Endothelial cell of umbilical vein (primary cell): ENCODE data around the gene PAX3. TPM values are rescaled to one million over a fixed set of nuclear protein-coding genes. Genes with fewer than 3 reads are reported as not detected.

Source experiments
- BruUV-seq: library from RNA; stranded (reverse); fragments of 400-500 nt; replicated peaks from 2 replicates; lab custom pipeline; 2021; lab: Mats Ljungman, UMichigan
- CTCF ChIA-PET: fragments of 300-600, 350-600 bp; sonication (Branson Sonifier 250); formaldehyde crosslinking; loops from one replicate; lab custom pipeline; 2021; ENCODE audit warnings: antibody characterized with exemption, inconsistent platforms; lab: Charles Lee
- POLR2A ChIA-PET: fragments of 300-600, 350-600 bp; sonication (Branson Sonifier 250); formaldehyde crosslinking; loops from one replicate; lab custom pipeline; 2021; ENCODE audit warnings: antibody characterized with exemption, inconsistent platforms; lab: Charles Lee
- DNase-seq: peaks from one replicate; pipeline ENCODE4 v3.0.0-alpha.2; 2011; ENCODE audit warnings: low read depth, low spot score
- FAIRE-seq: peaks from 2 replicates; lab custom pipeline; 2011; peaks lifted over from hg19 to GRCh38; lab: Jason Lieb, UNC
- H2AFZ ChIP-seq: 2 replicates; pipeline ENCODE4 v1.6.0; 2012; ENCODE audit warnings: low read depth, low read length, control low read depth, inconsistent platforms
- H3K27ac ChIP-seq: 2 replicates; pipeline ENCODE4 v1.5.1; 2011; ENCODE audit warnings: low read depth, mild to moderate bottlenecking, control low read depth, low read length, moderate library complexity; ENCODE audit not compliant: insufficient read depth
- H3K27me3 ChIP-seq, 2 experiments: 2 replicates each; pipeline versions ENCODE4 v1.6.0 to v1.6.1; 2011; ENCODE audit warnings: low read length in 2 of 2, mixed read lengths in 1 of 2; ENCODE audit not compliant: control insufficient read depth in 2 of 2, insufficient read depth in 2 of 2
- H3K36me3 ChIP-seq, 2 experiments: 2 replicates in 1 of 2; 3 replicates in 1 of 2; pipeline ENCODE4 v1.5.1; 2011; ENCODE audit warnings: low read length in 2 of 2, mild to moderate bottlenecking in 1 of 2, moderate library complexity in 1 of 2; ENCODE audit not compliant: control insufficient read depth in 2 of 2, insufficient read depth in 2 of 2; ENCODE audit errors: extremely low read depth in 1 of 2
- H3K4me1 ChIP-seq: 3 replicates; pipeline ENCODE4 v1.5.1; 2011; ENCODE audit warnings: mild to moderate bottlenecking, low read length; ENCODE audit not compliant: control insufficient read depth, insufficient read depth; ENCODE audit errors: extremely low read depth
- H3K4me2 ChIP-seq: 2 replicates; pipeline ENCODE4 v1.6.1; 2011; ENCODE audit warnings: low read length, control low read depth, mixed read lengths; ENCODE audit not compliant: insufficient read depth
- H3K4me3 ChIP-seq, 3 experiments: fragments of 200-600 bp in 1 of 3; sonication (generic), shearing (Covaris generic) in 1 of 3; replicated peaks in 1 of 3; 2 replicates each; pipeline ENCODE4 v1.5.1; 2011 to 2016; ENCODE audit warnings: control low read depth in 3 of 3, low read length in 3 of 3, mild to moderate bottlenecking in 2 of 3, inconsistent platforms in 1 of 3, low read depth in 1 of 3, moderate library complexity in 1 of 3; ENCODE audit not compliant: insufficient read depth in 1 of 3
- H3K79me2 ChIP-seq: 2 replicates; pipeline ENCODE4 v1.6.0; 2012; ENCODE audit warnings: low read length, inconsistent platforms; ENCODE audit not compliant: control insufficient read depth, insufficient read depth
- H3K9ac ChIP-seq: replicated peaks from 2 replicates; pipeline ENCODE3; 2011; ENCODE audit warnings: low read length, control low read depth; ENCODE audit not compliant: insufficient read depth; ENCODE audit errors: extremely low read depth
- H3K9me1 ChIP-seq: replicated peaks from 3 replicates; pipeline ENCODE4 v1.6.0; 2011; ENCODE audit warnings: mild to moderate bottlenecking, low read length; ENCODE audit not compliant: control insufficient read depth, insufficient read depth; ENCODE audit errors: extremely low read depth
- H3K9me3 ChIP-seq: replicated peaks from 2 replicates; pipeline ENCODE4 v1.5.1; 2012; ENCODE audit warnings: low read length, inconsistent platforms; ENCODE audit not compliant: control insufficient read depth, insufficient read depth
- H4K20me1 ChIP-seq: replicated peaks from 2 replicates; pipeline ENCODE3; 2011; ENCODE audit warnings: mild to moderate bottlenecking, low read length; ENCODE audit not compliant: control insufficient read depth, insufficient read depth; ENCODE audit errors: extremely low read depth
- CTCF ChIP-seq, 2 donors: IDR thresholded peaks; 1 replicate in 1 of 2; 2 replicates in 1 of 2; pipeline ENCODE4 v1.5.1; 2011; ENCODE audit warnings: low read length in 2 of 2, mild to moderate bottlenecking in 2 of 2, moderate library complexity in 2 of 2, control low read depth in 1 of 2, inconsistent platforms in 1 of 2, low read depth in 1 of 2; ENCODE audit not compliant: insufficient read depth in 1 of 2; ENCODE audit errors: extremely low read depth in 1 of 2
- EZH2 ChIP-seq: IDR thresholded peaks from 2 replicates; pipeline ENCODE4 v1.6.1; 2012; ENCODE audit warnings: borderline replicate concordance, low read depth, mild to moderate bottlenecking, moderate library complexity, low read length, inconsistent platforms; ENCODE audit not compliant: severe bottlenecking
- FOS ChIP-seq: IDR thresholded peaks from 2 replicates; pipeline ENCODE4 v1.6.1; 2011; ENCODE audit warnings: mild to moderate bottlenecking, low read length, moderate library complexity, borderline replicate concordance; ENCODE audit not compliant: insufficient read depth
- GATA2 ChIP-seq: IDR thresholded peaks from 2 replicates; pipeline ENCODE4 v1.7.0; 2011; ENCODE audit warnings: low read depth, mild to moderate bottlenecking, moderate library complexity, mixed read lengths, low read length; ENCODE audit not compliant: insufficient read length, insufficient read depth
- JUN ChIP-seq: IDR thresholded peaks from 2 replicates; pipeline ENCODE4 v1.6.1; 2011; ENCODE audit warnings: borderline replicate concordance, low read depth; ENCODE audit not compliant: insufficient read length, insufficient read depth
- MAX ChIP-seq: IDR thresholded peaks from 2 replicates; pipeline ENCODE4 v1.6.1; 2011; ENCODE audit not compliant: insufficient read depth, insufficient read length
- MYC ChIP-seq: IDR thresholded peaks from one replicate; pipeline ENCODE4 v1.6.1; 2011; ENCODE audit warnings: mild to moderate bottlenecking, low read depth, low read length
- POLR2A ChIP-seq: IDR thresholded peaks from 2 replicates; pipeline ENCODE4 v1.6.1; 2012; ENCODE audit warnings: low read depth, mild to moderate bottlenecking, control low read depth, low read length
- POLR2AphosphoS5 ChIP-seq: IDR thresholded peaks from 2 replicates; pipeline ENCODE4 v1.6.1; 2012; ENCODE audit warnings: low read depth, mild to moderate bottlenecking, control low read depth, low read length, moderate library complexity; ENCODE audit not compliant: insufficient read depth
- dilution Hi-C: fragments of 300-500 bp; cut with MboI; formaldehyde crosslinking; loops from one replicate; pipeline ENCODE4 v1.15.0; 2019; ENCODE audit warnings: low sequenced_read_pairs; ENCODE audit not compliant: extremely low pct_ligation_motif_present
- intact Hi-C: fragments of 100-400 bp; cut with micrococcal nuclease; formaldehyde crosslinking; loops from one replicate; pipeline ENCODE4 v1.10.0; 2022
- polyA plus RNA-seq, 4 experiments: library from polyadenylated mRNA; depleted of rRNA in 3 of 4; stranded (reverse) in 3 of 4; unstranded in 1 of 4; fragments of >200 nt; gene quantifications; 2 replicates each; pipeline versions ENCODE4 v1.2.1 to v1.2.3, GENCODE V29; 2011 to 2012; ENCODE audit warnings: missing spikeins in 1 of 4
- total RNA-seq: library from RNA; stranded (reverse); gene quantifications from 2 replicates; pipeline ENCODE4 v1.2.3, GENCODE V29; 2021

Gene PAX3
- total and polyA plus RNA-seq, 2 donors (not counting 3 experiments of a cell fraction or from before 2014, with no cell fraction given), result not detected

GRCh38 chr2:222255090-222255489 is 43.7 kb downstream of the PAX3 start:
- CTCF ChIA-PET, result no interaction called here
- H3K4me1 ChIP-seq, result no peaks in the 10 kb centered on the region
- no peaks in the 10 kb centered on the region for H4K20me1 ChIP-seq
- no peak overlapping the region for H3K27ac ChIP-seq
- no peaks in the 10 kb centered on the region for H3K9me1 ChIP-seq
- no peak for DNase-seq
- dilution Hi-C loops (no loop called here), intact Hi-C loops (no loop called here)
- H2AFZ ChIP-seq, result no peak overlapping the region
- no peaks in the 10 kb centered on the region for H3K27me3 ChIP-seq
- no peaks in the 10 kb centered on the region for H3K36me3 ChIP-seq
- H3K4me3 ChIP-seq, result no peak overlapping the region
- FAIRE-seq, result no peak
- POLR2A ChIA-PET, result no interaction called here
- BruUV-seq, result no TSS peak
- no peaks in the 10 kb centered on the region for H3K9me3 ChIP-seq
- no peak for TF ChIP-seq MYC
- TF ChIP-seq POLR2AphosphoS5, result no peak
- no peak for TF ChIP-seq FOS
- no peak for TF ChIP-seq POLR2A
- TF ChIP-seq JUN, result no peak
- no peak for TF ChIP-seq CTCF (IDR thresholded peaks at IDR 0.05; ENCODE audit: extremely low read depth in 1 of 2, insufficient read depth in 1 of 2, low read depth in 1 of 2, low read length in 2 of 2)
- no peak for TF ChIP-seq MAX
- TF ChIP-seq GATA2, result no peak
- TF ChIP-seq EZH2, result no peak
- no peaks in the 10 kb centered on the region for H3K79me2 ChIP-seq
- H3K9ac ChIP-seq, result no peak overlapping the region
- H3K4me2 ChIP-seq, result no peak overlapping the region
